SK-MEL-5 (cell line): ENCODE results near the gene GSTA1. TPM values are rescaled to one million over a fixed set of nuclear protein-coding genes. Genes with fewer than 3 reads are reported as not detected.
"Not testable (repeated sequence)": the region's sequence is repeated elsewhere in the genome, so short reads cannot be mapped to it uniquely, and the experiment has no call there.

Source experiments
- DNase-seq: peaks from one replicate; pipeline ENCODE4 v3.0.0-alpha.2; 2016; ENCODE audit warnings: low read depth, low spot score
- in situ Hi-C: cut with HindIII; loops from 2 replicates; pipeline ENCODE4 v1.10.0; 2016; ENCODE audit warnings: low sequenced_read_pairs, high pct_unique_total_duplicates, low pct_unique_long_range_greater_than_20kb
- polyA plus RNA-seq, 2 experiments: library from polyadenylated mRNA; depleted of rRNA; stranded (reverse); fragments of >200 nt; gene quantifications; 2 replicates each; pipeline ENCODE4 v1.2.3, GENCODE V29; 2015
- total RNA-seq: library from RNA; depleted of rRNA; stranded (reverse); fragments of >200 nt; shearing (Covaris generic); gene quantifications from 2 replicates; pipeline ENCODE4 v1.2.3, GENCODE V29; 2014; rRNA removed

The GSTA1 gene
- total RNA-seq, result not detected in 2 replicates
- polyA plus RNA-seq (2015; cell fraction: cytosol; rRNA removed), result not detected in 2 replicates
- not detected in 2 replicates for polyA plus RNA-seq (2015; cell fraction: nucleus; rRNA removed)

DNA sequence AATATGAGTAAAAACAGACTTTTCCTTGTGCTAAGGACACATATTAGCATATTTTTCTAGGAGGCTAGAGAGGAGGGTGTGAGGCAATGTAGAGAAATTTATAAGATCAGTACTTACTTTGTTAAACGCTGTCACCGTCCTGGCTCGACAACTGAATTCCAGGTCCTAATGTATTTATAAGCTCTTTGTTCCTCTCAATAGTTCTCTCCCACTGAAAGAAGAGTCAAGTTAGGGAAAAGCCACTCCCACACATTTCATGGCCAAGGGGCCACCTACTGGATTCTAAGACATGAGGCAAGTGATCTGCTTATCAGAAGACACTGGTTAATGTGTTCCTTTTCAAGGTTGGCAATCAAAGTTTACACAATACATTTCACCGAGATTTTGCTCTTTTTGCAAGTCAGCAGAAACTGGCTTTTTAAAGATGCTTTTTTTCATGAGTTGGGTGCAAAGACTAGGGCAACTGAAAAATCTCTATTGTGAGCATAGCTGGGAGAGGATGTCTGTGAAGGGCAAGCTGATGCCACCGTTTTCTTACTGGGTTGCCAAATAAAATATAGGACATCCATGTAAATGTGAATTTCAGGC lies at the start of gene GSTA1:
TSS of gene GSTA1 (minus strand) at position 149 of the 588 bp plus-strand sequence. CDS start 4,549 bp downstream, outside the sequence.
- DNase-seq, result peak; percentile 19
- in situ Hi-C loops, result not testable (repeated sequence)

DNA sequence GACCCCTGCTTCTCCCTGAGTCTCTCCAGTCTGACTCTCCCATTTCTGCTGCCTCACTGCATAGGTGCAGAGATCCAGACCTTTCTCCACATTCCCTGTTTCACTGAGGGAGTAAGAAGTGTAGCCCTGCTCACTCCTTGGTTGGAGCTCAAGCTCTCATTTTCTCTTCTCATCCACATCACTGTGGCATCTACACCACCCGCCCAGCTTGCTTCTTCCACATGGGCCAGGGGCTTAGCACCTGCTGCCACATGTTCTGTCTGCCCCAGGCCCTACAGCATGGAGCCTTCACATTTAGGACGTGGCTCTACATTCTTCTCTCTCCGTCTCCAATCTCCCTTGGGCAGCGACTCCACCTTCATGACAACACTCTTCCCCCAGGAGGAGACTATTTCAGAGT lies 45.5 kb upstream of the GSTA1 start:
- in situ Hi-C loops, result no loop called here
- no peak for DNase-seq

DNA sequence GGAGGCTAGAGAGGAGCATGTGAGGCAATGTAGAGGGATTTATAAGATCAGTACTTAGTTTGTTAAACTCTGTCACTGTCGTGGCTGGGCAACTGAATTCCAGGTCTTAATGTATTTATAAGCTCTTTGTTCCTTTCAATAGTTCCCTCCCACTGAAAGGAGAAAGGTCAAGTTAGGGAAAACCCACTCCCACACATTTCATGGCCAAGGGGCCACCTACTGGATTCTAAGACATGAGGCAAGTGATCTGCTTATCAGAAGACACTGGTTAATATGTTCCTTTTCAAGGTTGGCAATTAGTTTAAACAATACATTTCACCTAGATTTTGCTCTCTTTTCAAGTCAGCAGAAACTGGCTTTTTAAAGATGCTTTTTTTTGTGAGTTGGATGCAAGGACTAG lies 42.4 kb upstream of the GSTA1 start:
- in situ Hi-C loops, result no loop called here
- no peak for DNase-seq

GRCh38 chr6:52843605-52844004 lies 40.0 kb upstream of the GSTA1 start:
- no peak for DNase-seq
- in situ Hi-C loops, result no loop called here

DNA sequence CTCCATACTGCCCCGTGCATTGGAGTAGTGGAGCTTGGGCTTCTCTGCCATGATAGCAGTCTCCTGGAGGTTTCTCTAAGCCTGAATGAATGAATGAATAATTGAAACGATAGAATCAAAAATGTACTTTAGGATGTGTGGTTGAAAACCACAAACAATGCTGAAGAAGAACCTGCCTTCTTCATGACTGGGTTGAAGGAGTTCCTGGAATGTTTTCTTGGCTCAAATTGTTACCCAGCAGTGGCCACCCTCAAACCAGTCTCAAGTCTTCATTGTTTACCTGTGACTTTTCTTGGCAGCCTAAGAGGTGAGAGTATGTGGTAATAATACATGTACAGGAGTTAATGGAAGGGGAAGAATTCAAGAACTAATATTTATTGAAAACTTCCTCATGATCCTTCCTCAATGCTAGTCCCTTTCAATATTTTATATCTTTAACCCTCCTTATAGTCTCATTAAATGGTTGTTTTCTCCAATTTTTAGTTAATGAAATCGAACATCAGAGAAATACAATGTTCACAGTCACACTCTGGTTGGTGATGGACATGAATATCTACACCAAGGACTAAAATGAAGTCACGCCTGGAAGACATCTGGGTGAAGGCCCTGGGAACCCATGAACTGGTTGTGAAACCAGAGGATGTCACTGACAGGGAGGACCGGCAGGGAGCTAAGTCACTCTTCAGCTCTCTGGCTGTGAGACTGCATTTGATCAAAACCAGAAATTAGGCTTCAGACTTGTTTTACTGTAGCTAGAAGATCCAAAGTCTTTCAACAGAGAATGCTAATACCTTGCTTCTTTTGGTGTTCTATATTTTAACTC lies 37.4 kb upstream of the GSTA1 start, which contains the start of gene GSTA5:
TSS of gene GSTA5 (minus strand) at position 51 of the 823 bp plus-strand sequence.
- DNase-seq, result no peak
- in situ Hi-C loops, result no loop called here

DNA sequence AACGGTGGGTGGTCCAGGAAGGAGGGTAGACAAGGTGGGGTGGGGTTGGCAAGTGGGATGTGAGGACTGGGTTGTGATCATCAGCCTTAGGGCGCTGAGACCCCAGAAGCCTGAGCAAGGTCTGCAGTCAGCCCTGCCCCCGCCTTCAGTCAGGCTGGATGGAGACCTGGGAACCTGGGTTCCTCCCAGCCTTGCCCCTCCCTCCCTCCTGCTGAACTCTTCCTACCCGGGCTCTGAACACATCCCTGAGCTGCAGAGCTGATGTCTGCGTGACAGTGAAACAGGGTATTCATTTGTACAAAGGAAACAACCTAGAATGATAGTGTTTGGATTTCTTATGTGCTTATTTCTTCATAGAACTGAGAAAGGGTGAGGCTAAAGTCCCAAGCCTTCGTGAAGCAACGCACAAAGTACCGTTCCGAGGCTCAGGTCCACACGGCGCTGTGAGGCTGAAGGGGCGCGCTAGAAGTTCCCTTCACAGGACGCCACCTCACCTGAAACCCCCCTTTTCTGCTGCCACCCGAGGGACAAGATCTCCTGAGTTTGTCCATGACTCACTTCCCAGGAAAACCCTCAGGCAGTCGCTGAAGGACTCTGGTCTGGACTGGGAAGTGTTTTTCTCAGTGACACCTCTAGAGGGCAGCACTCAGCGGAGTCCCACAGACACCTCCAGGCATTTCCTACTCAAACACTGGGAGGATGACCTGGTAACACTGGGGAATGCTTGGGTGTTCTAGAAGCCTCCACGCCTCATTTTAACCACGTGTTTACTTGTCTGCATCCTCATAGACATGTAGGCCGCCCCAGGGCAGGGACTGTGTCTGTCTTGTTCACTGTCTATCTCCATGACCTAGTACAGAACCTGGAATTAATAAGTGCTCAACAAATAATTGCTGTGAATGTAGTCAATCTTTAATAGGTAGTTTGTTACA lies 35.8 kb upstream of the GSTA1 start:
- DNase-seq, result peak; percentile 87
- in situ Hi-C loops, result no loop called here

- no peak for DNase-seq
- in situ Hi-C loops, result no loop called here
These were observed 30.9 kb upstream of the GSTA1 start for GRCh38 chr6:52834481-52834880.

GRCh38 chr6:52830869-52831268 lies 27.3 kb upstream of the GSTA1 start:
- DNase-seq, in situ Hi-C loops: not testable (repeated sequence)

DNA sequence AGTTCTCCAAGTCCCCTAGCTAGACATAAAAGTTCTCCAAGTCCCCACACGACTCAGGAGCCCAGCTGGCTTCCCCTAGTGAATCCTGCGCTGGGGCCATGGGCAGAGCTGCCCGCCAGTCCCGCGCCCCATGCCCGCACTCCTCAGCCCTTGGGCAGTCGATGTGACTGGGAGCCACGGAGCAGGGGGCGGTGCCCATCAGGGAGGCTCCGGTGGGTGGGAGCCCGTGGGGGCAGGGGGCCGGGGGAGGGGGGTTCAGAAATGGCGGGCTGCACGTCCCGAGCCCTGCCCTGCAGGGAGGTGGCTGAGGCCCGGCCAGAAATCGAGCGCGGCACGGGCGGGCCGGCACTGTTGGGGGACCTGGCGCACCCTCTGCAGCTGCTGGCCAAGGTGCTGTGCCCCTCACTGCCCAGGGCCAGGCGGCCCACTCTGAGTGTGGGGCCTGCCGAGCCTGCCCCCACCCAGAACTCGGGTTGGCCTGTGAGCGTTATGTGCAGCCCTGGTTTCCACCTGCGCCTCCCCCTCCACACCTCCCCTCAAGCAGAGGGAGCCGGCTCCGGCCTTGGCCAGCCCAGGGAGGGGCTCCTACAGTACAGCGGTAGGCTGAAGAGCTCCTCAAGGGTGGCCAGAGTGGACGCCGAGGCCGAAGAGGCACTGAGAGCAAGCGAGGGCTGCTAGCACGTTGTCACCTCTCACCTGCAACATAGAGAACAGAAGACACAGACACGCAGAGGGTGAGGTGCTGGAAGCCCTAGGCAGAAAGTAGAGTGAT lies 25.6 kb upstream of the GSTA1 start:
- in situ Hi-C loops, result no loop called here
- no peak for DNase-seq

- DNase-seq, in situ Hi-C loops: not testable (repeated sequence)
These were observed 25.0 kb upstream of the GSTA1 start for GRCh38 chr6:52828621-52829020.

GRCh38 chr6:52827073-52827783 lies 23.6 kb upstream of the GSTA1 start:
- DNase-seq, in situ Hi-C loops: not testable (repeated sequence)

- DNase-seq, result no peak
- in situ Hi-C loops, result no loop called here
These were observed 22.9 kb upstream of the GSTA1 start for GRCh38 chr6:52826513-52826912.

GRCh38 chr6:52825900-52826459 lies 22.4 kb upstream of the GSTA1 start:
- DNase-seq, in situ Hi-C loops: not testable (repeated sequence)

- in situ Hi-C loops, DNase-seq: not testable (repeated sequence)
These were observed 21.7 kb upstream of the GSTA1 start for GRCh38 chr6:52825270-52825793.

DNA sequence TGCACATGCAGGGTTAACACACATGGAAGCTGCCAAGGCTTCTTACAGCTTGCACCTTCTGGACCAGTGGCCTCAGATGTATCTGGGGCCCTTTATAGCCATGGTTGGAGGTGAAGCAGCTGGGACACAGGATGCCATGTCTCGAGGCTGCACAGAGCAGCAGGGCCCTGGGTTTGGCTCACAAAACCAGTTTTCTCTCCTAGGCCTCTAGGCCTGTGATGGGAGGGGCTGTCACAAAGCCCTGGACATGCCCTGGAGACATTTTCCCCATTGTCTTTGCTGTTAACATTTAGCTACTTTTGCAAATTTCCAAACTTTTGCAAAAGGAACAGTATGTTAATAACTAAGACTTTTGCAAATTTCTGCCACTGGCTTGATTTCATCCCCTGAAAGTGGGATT lies 18.2 kb upstream of the GSTA1 start:
- DNase-seq, result no peak
- in situ Hi-C loops, result no loop called here

GRCh38 chr6:52820198-52820597 lies 16.6 kb upstream of the GSTA1 start:
- no peak for DNase-seq
- in situ Hi-C loops, result no loop called here
